Activated CD4-positive, alpha-beta T cell treated with anti-CD3 and anti-CD28 coated beads for 36 hours (primary cell): ENCODE results near the gene MITF. TPM values are rescaled to one million over a fixed set of nuclear protein-coding genes. Genes with fewer than 3 reads are reported as not detected.

Source experiments
- ATAC-seq: fragments of 200-7000 bp; cut with Tn5 transposase; one replicate; pipeline ENCODE4 v1.10.0; 2021; ENCODE audit warnings: mild to moderate bottlenecking, moderate library complexity
- CTCF ChIA-PET: fragments of 350-600 bp; sonication (Branson Sonifier 250); formaldehyde crosslinking; loops from one replicate; lab custom pipeline; 2021; ENCODE audit warnings: antibody characterized with exemption; lab: Charles Lee
- POLR2A ChIA-PET: fragments of 350-600 bp; sonication (Branson Sonifier 250); formaldehyde crosslinking; loops from one replicate; lab custom pipeline; 2021; ENCODE audit warnings: antibody characterized with exemption, inconsistent platforms; lab: Charles Lee
- DNase-seq: peaks from one replicate; pipeline ENCODE4 v3.0.0-alpha.2; 2020
- H3K27ac Mint-ChIP-seq: one replicate; pipeline ENCODE4 v1.8.0; 2021; ENCODE audit warnings: mixed read lengths
- H3K27me3 Mint-ChIP-seq: one replicate; pipeline ENCODE4 v1.8.0; 2021; ENCODE audit warnings: mixed read lengths
- H3K36me3 Mint-ChIP-seq: one replicate; pipeline ENCODE4 v1.8.0; 2021; ENCODE audit warnings: low read depth, mixed read lengths
- H3K4me1 Mint-ChIP-seq: one replicate; pipeline ENCODE4 v1.8.0; 2021; ENCODE audit warnings: mixed read lengths
- H3K4me3 Mint-ChIP-seq: one replicate; pipeline ENCODE4 v1.8.0; 2021; ENCODE audit warnings: mild to moderate bottlenecking, moderate library complexity, mixed read lengths
- H3K9me3 Mint-ChIP-seq: one replicate; pipeline ENCODE4 v1.8.0; 2021; ENCODE audit warnings: low read depth, mixed read lengths
- intact Hi-C, 2 experiments: fragments of 100-400 bp; cut with DNase I in 1 of 2; cut with micrococcal nuclease in 1 of 2; formaldehyde crosslinking; loops; one replicate each; pipeline versions ENCODE4 v1.14.2 to v1.15.1; 2022 to 2024; cut with DNase I, micrococcal nuclease
- total RNA-seq, 2 experiments: library from RNA; stranded (reverse); gene quantifications; one replicate each; pipeline ENCODE4 v1.2.3, GENCODE V29; 2021

Gene MITF
- total RNA-seq, 2 experiments from 2014 or later = 0.63 TPM; not detected in 1

DNA sequence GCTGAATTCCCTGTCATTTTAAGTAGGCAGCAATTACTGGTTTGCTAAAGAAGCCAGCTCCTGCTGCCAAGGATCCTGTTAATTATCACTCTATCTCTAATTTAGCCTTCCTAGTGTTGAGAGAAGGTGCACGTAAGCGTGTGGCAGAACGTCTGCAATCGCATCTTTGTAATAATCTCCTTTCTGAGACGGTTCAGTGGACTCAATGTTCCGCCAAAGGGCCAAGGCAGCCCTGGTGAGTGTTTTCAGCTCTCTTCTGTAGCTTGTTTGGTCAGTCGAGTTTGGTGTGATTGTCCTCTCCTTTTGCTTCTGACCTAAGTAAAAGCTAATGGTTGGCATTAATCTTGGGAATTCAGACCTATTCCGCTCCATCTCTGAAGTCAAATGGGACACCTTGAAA, 24.2 kb downstream of the MITF start:
- H3K4me1 Mint-ChIP-seq = no peaks in the 10 kb centered on the region
- ATAC-seq = no peak
- no peaks in the 10 kb centered on the region for H3K9me3 Mint-ChIP-seq
- ChIA-PET POLR2A (no interaction called here), CTCF (no interaction called here)
- no peak for DNase-seq
- intact Hi-C loops = loop anchor here in 1 of 2 experiments (10.0 kb wide), 1 partner anchor 61 kb away; no protein-coding TSS in a partner anchor
- no peaks in the 10 kb centered on the region for H3K36me3 Mint-ChIP-seq
- H3K4me3 Mint-ChIP-seq = no peak overlapping the region
- no peak overlapping the region for H3K27ac Mint-ChIP-seq
- H3K27me3 Mint-ChIP-seq = peaks cover 2% of the 10 kb centered on the region

DNA sequence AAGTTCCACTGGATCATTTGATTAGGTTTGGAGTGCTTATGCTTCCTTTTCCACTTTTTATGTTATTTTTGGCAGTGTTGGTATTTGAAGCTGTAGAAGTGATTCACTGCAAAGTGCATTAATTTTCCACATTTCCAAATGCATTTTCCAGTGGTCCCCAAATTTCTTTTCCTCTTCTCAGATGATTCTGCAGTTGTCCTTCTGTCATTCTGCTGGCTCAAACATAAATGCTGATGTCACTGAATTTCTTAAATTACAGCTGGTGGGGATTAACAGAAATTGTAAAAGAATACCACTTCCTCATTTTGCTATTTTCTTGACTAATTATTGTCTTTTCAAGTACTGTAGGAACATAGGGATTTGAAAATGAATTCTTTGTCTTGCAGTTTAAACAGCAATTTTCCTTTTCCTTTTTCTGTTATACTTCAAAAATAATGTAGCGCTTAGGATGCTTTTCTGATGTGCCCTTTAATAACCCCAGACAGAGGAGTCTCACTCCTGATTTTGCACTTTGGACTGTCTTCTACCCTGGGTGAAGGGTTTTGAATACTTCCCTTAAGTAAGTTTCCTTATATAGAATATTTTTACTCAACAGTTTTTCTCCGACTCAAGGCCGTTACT, 25.0 kb downstream of the MITF start:
- Mint-ChIP-seq H3K27ac (no peak overlapping the region), H3K4me3 (no peak overlapping the region), H3K4me1 (no peaks in the 10 kb centered on the region), H3K36me3 (no peaks in the 10 kb centered on the region), H3K9me3 (no peaks in the 10 kb centered on the region), H3K27me3 (no peaks in the 10 kb centered on the region)
- intact Hi-C loops = loop anchor here in 1 of 2 experiments (10.0 kb wide), 1 partner anchor 61 kb away; no protein-coding TSS in a partner anchor
- ChIA-PET POLR2A (no interaction called here), CTCF (no interaction called here)
- no peak for ATAC-seq
- DNase-seq = no peak

DNA sequence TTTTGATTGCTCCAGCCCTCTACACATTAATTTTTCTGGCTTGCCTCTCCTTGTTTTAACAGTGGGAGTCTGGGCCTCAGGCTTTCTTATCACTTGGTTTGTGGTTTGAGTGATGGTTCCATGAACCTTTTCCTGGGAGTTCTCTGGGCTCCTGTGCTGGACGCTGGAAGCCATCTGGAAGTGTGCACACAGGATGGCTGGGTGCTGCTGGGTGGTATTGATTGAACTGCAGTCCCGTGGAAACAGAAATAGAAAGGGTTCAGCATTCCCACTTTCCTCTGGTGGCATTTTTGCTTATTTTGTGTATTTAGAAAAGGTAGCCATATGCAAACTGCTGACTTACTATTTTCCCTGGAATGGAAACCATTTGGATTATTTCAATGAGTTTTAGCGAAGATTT, 25.6 kb downstream of the MITF start:
- DNase-seq = no peak
- ChIA-PET CTCF (no interaction called here), POLR2A (no interaction called here)
- H3K4me1 Mint-ChIP-seq = no peaks in the 10 kb centered on the region
- no peak overlapping the region for H3K4me3 Mint-ChIP-seq
- no peak for ATAC-seq
- H3K27ac Mint-ChIP-seq = no peak overlapping the region
- no peaks in the 10 kb centered on the region for H3K36me3 Mint-ChIP-seq
- H3K9me3 Mint-ChIP-seq = no peaks in the 10 kb centered on the region
- no peaks in the 10 kb centered on the region for H3K27me3 Mint-ChIP-seq
- intact Hi-C loops = loop anchor here in 1 of 2 experiments (10.0 kb wide), 1 partner anchor 60 kb away; no protein-coding TSS in a partner anchor

DNA sequence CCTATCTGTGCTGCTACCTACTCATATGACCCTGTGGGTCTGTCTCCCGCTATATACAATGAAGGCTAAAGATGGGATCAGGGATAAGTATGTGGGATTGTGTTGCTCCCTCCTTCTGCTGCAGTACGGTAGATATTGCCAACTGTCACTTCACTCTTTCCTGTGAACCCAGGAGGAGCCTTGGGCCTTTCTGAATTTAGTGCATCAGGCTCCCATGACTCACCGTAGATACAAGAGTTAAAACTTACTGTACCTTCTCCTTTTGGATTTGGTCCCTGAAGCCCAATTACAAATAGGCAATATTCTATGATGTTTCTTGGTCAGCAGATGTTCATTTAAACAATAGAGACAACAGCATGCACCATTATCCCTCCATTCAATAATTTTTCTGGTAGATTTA, 27.4 kb downstream of the MITF start:
- H3K4me3 Mint-ChIP-seq = no peak overlapping the region
- no peak for ATAC-seq
- DNase-seq = no peak
- H3K9me3 Mint-ChIP-seq = no peaks in the 10 kb centered on the region
- no peak overlapping the region for H3K27ac Mint-ChIP-seq
- ChIA-PET POLR2A (interaction anchor here (0.6 kb wide), 1 partner anchor 183 kb away, joined by 4 read pairs; no protein-coding TSS in a partner anchor), CTCF (no interaction called here)
- H3K27me3 Mint-ChIP-seq = no peaks in the 10 kb centered on the region
- intact Hi-C loops = loop anchor here in 1 of 2 experiments (10.0 kb wide), 1 partner anchor 58 kb away; no protein-coding TSS in a partner anchor
- no peaks in the 10 kb centered on the region for H3K36me3 Mint-ChIP-seq
- no peaks in the 10 kb centered on the region for H3K4me1 Mint-ChIP-seq

DNA sequence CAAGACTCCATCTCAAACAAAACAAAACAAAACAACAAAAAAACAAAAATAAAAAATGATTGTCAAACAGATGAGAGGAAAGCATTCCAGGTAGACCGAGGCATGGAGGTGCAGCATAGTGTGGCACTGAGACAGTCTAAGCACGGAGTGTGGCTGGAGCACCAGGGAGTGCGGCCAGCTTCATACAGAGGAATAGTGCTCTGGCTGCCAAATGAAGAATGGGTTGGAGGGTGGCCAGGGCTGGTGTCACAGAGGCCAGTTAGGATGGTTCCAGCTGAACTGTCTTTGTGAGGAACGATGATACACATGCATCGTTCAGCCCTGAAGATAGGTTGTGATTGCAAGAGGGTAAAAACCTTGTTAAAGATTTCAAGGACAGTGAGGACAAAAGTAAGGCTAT, 28.3 kb downstream of the MITF start:
- CTCF ChIA-PET = no interaction called here
- intact Hi-C loops = loop anchor here in 1 of 2 experiments (10.0 kb wide), 1 partner anchor 57 kb away; no protein-coding TSS in a partner anchor
- no peak for ATAC-seq
- POLR2A ChIA-PET = no interaction called here
- H3K27me3 Mint-ChIP-seq = no peaks in the 10 kb centered on the region
- no peaks in the 10 kb centered on the region for H3K9me3 Mint-ChIP-seq
- no peaks in the 10 kb centered on the region for H3K4me1 Mint-ChIP-seq
- no peak overlapping the region for H3K4me3 Mint-ChIP-seq
- DNase-seq = no peak
- H3K36me3 Mint-ChIP-seq = no peaks in the 10 kb centered on the region
- H3K27ac Mint-ChIP-seq = no peak overlapping the region

DNA sequence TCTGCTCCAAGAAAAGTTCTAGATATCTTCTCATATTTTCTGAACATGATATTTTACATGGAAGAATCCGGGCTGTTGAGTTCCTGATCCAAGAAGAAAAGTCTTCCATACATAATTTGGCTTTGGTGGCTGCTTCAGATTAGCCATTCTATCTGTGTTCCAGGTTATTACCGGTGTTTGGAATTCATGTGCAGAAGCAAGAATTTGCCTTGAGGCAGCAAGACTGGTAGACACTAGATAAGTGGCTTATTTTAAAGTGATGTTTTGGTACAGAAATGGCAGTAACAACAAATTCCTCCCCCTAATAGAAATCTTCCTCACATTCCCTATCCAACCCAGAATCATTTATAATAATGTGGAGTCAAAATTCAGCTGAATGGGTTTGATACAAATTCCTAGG, 29.2 kb downstream of the MITF start:
- Mint-ChIP-seq H3K4me3 (no peak overlapping the region), H3K36me3 (no peaks in the 10 kb centered on the region), H3K4me1 (no peaks in the 10 kb centered on the region), H3K9me3 (no peaks in the 10 kb centered on the region), H3K27me3 (no peaks in the 10 kb centered on the region), H3K27ac (no peak overlapping the region)
- intact Hi-C loops = loop anchor here in 1 of 2 experiments (10.0 kb wide), 1 partner anchor 56 kb away; no protein-coding TSS in a partner anchor
- ChIA-PET POLR2A (no interaction called here), CTCF (no interaction called here)
- DNase-seq (no peak), ATAC-seq (no peak)

DNA sequence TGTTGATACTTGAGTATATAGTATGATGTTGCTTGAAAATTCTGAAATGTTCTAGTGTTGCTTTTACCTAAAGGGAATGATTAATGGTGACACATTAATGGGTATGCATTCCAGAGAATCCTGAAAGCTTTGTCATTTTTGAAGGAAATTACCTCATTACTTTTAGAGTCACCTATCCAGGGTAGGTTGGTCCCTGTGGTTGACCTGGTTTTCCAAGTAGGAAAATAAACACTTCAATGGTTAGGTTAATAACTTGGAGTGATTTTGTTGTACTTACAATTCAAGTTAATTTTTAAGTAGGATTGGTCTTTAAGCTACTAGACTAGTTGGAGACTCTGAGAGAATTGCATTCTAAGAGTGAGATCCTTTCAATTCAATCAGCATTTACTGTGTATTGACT, 31.0 kb downstream of the MITF start:
- H3K9me3 Mint-ChIP-seq = no peaks in the 10 kb centered on the region
- no peak for DNase-seq
- H3K27me3 Mint-ChIP-seq = no peaks in the 10 kb centered on the region
- H3K27ac Mint-ChIP-seq = no peak overlapping the region
- no peak overlapping the region for H3K4me3 Mint-ChIP-seq
- ATAC-seq = no peak
- H3K4me1 Mint-ChIP-seq = no peaks in the 10 kb centered on the region
- ChIA-PET POLR2A (no interaction called here), CTCF (no interaction called here)
- intact Hi-C loops = no loop called here
- no peaks in the 10 kb centered on the region for H3K36me3 Mint-ChIP-seq

DNA sequence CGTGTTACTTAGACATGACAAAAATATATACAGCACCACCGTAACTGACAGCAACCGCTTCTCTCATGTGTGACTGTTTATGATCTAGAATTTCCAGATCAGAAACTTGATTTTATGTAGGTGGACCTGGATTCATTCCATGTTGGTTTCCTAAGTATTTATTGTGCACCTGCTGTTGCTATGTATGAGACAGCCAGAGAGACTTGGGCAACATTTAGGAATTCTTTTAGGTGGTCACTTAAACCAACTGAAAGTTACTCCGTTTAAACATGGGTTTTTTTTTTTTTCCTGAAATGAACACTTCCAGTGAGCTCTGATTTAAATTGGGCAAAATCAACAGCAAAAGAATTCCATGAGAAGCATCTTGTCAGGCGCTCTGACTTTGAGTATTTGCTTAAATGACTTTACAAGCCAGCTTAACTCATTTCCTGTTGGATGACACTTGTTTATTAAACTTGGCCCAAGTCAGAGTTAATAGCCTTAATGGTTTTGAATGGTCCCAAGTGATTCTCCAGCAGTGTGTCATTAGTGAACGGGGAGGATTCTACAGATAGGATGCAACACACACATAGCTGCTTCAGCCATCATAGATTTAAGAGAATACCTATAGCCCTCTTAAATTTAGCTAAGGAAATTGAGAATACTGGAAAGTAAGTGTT, 31.8 kb downstream of the MITF start:
- no peak for DNase-seq
- Mint-ChIP-seq H3K36me3 (no peaks in the 10 kb centered on the region), H3K9me3 (no peaks in the 10 kb centered on the region), H3K27ac (no peak overlapping the region), H3K27me3 (no peaks in the 10 kb centered on the region), H3K4me1 (no peaks in the 10 kb centered on the region), H3K4me3 (no peak overlapping the region)
- no peak for ATAC-seq
- CTCF ChIA-PET = no interaction called here
- intact Hi-C loops = no loop called here
- POLR2A ChIA-PET = no interaction called here

DNA sequence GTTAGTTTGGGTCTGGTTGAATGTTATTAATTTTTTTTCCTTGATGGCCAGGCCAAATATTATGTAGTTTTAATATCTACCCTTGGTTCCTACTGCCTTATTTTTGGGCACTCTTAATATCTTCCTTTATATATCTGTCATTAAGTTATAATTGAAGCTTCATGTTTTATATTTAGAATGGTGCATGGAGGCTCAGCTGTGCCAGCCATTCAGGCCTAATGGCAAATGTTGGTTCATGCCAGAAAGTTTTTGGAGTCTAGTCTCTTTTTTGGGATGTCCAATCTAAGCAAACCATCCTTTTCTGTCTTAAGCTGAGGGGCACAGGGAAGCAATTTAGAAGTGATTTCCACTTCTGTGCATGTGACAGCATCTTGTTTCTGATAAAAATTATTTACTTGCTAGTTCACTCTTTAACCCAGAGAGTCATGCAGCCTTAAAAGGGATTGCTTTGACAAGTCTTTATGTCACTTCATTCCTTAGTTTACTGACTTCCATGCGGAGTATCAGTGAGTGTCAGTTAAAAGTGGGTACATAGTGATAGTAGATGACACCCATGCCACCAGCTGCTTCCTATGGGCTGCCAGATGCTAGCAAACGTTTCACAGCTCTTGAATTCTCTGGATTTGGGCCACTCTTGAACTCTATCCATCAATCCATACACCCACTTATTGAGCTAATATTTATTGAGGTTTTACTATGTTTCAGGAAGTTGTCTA, 33.0 kb downstream of the MITF start:
- intact Hi-C loops = no loop called here
- H3K9me3 Mint-ChIP-seq = no peaks in the 10 kb centered on the region
- H3K4me3 Mint-ChIP-seq = no peak overlapping the region
- no peak overlapping the region for H3K27ac Mint-ChIP-seq
- ATAC-seq = no peak
- ChIA-PET POLR2A (no interaction called here), CTCF (interaction anchor here (0.6 kb wide), 1 partner anchor 54 kb away, joined by 4 read pairs; no protein-coding TSS in a partner anchor)
- no peak for DNase-seq
- H3K27me3 Mint-ChIP-seq = no peaks in the 10 kb centered on the region
- no peaks in the 10 kb centered on the region for H3K4me1 Mint-ChIP-seq
- H3K36me3 Mint-ChIP-seq = no peaks in the 10 kb centered on the region

DNA sequence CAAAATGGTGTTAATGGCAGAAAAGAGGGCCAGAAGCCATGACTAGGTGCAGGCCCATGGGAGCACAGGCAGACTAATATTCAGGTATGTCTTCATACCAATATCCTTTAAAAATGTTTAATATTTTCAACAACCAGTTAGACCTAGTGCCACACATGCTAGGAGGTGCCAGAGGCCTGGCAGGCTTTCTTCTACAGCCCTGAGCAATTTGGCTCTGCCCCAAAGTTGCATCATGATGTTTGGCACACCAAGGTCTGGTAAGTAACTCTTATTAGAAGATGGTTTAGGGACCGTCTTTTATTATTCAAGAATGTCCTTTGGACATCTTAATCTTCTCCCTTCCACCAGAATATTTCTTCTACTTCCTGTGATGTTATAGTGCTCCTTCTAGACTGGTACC, 34.8 kb downstream of the MITF start:
- H3K4me1 Mint-ChIP-seq = no peaks in the 10 kb centered on the region
- ChIA-PET CTCF (no interaction called here), POLR2A (no interaction called here)
- DNase-seq = no peak
- no peak overlapping the region for H3K27ac Mint-ChIP-seq
- H3K9me3 Mint-ChIP-seq = no peaks in the 10 kb centered on the region
- H3K36me3 Mint-ChIP-seq = no peaks in the 10 kb centered on the region
- H3K4me3 Mint-ChIP-seq = no peak overlapping the region
- intact Hi-C loops = no loop called here
- H3K27me3 Mint-ChIP-seq = no peaks in the 10 kb centered on the region
- ATAC-seq = no peak

DNA sequence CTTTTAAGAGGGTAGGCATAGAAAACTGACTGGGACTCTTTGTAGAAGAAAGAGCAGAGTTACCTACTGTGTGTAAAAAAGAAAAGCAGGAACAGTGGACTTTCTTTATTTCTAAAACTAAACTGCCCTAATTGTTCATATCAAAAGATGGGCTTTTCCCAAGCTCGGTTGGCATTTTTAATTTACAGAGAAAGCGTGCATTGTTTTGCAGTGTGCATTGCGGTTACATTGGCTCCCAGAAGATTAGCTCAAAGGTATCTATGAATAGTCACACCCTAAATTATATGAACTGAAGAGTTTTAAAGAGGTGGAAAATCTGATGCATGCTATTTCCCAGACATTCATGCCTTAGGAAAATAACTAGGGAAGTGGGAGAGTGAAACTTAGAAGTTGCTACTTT, 36.5 kb downstream of the MITF start:
- DNase-seq (no peak), ATAC-seq (no peak)
- POLR2A ChIA-PET = no interaction called here
- Mint-ChIP-seq H3K27ac (no peak overlapping the region), H3K9me3 (no peaks in the 10 kb centered on the region), H3K27me3 (no peaks in the 10 kb centered on the region), H3K4me1 (no peaks in the 10 kb centered on the region), H3K36me3 (no peaks in the 10 kb centered on the region), H3K4me3 (no peak overlapping the region)
- CTCF ChIA-PET = no interaction called here
- intact Hi-C loops = no loop called here
